Muscle of arm (tissue), 12 donors: Measurements from ENCODE around the gene UBR4. TPM values are rescaled to one million over a fixed set of nuclear protein-coding genes. Genes with fewer than 3 reads are reported as not detected.
"Not testable (repeated sequence)": the region's sequence is repeated elsewhere in the genome, so short reads cannot be mapped to it uniquely, and the experiment has no call there.

ENCODE experiments used
- DNase-seq: peaks from one replicate; pipeline ENCODE4 v3.0.0-alpha.2; 2013
- polyA plus RNA-seq, 12 donors: library from polyadenylated mRNA; unstranded; fragments of 120-200 nt; gene quantifications; one replicate each; pipeline ENCODE4 v1.2.1, GENCODE V29; 2013; ENCODE audit not compliant: insufficient read length in 12 of 12

UBR4 gene
- polyA plus RNA-seq, 12 donors: 63.1 to 98.9 (median 78.6) TPM; not detected in 1

DNA sequence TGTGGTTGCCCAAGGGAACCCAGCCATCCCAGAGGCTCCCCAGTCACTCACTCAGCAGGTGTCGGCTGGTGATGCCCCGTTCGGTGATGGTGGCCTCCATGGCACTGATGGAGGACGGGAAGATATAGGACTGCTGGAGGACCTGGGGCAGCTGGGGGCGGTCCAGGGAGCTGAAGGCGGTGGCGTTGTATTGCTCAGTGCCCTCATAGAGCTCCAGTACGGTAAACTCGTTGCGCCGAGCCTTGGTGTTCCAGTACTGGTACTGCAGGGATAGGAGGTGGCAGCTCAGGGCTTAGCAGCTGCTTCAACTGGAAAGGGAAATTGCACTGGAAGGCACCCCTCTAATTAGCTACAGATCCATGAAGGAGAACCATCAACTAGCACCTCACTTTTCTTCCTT is 12.5 kb upstream of the UBR4 start:
- no peak for DNase-seq

DNA sequence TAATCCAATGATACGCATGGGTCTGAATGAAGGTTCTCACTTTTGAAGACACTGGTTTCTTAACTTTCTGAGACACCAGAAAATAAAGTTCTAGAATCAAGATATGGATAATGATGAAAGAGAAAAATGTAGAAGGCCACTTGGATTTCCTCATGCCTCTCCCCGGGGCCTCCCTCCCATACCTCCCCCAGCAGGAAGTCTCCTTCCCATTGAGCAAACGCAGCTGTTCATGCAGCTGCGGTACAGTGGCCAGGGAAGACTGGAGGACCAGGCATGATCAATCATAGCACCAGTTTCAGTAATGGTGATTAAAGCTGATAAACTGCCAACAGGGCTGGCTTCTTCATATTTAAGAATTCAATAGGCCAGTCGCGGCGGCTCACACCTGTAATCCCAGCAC is 10.9 kb upstream of the UBR4 start:
- DNase-seq: no peak

DNA sequence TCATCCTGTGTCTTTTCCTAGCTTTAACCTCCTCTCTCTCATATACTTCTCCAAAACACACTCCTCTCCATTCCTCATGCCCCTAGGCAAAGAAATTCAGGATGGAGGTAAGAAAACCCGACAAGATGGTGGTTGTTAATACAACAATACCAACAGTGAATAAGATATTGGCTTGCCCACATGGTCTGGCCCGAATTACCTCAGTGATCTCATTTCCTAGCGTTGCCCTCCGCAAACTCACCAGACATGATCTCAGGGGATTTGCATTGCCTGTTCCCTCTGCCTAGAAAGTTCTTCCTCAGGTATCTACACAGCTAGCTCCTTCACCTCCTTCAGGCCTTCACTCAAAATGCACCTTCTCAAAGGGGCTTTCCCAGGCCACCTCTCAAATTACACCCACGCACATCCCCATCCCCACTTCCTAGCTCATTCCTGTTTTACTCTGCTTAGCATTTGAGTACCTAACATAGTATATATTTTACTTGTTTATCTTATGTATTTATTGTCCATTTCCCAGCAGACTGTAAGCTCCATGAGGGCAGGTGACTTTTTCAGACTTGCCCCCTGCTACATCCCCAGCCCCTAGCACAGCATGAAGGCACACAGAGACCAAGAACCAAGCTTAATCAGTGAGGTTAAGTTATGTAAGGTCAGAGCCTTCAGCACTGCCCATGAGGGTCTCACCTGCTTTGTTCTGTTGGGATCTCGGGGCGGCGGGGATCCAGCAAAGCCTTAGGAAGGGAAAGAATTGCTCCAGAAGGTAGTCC is 10.2 kb upstream of the UBR4 start:
- no peak for DNase-seq

DNA sequence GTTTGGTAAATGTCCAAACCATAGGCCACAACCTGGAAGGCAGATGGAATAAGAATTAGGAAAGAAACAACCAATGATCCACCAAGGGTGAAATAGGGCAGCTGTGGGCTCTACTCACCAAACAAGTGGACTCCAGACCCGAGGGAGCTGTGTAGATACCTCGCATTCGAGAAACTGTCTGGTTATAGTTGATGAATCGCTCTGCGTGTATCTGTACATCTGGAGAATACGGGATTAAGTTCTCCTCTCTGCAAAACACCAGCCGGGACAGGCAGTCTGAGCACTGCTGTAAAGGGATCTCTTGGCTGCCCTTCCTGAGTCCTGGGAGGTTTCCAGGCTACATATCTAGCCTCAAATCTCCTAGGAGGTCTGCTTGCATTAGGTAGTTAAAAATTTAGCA is 9.4 kb upstream of the UBR4 start:
- DNase-seq: no peak

DNA sequence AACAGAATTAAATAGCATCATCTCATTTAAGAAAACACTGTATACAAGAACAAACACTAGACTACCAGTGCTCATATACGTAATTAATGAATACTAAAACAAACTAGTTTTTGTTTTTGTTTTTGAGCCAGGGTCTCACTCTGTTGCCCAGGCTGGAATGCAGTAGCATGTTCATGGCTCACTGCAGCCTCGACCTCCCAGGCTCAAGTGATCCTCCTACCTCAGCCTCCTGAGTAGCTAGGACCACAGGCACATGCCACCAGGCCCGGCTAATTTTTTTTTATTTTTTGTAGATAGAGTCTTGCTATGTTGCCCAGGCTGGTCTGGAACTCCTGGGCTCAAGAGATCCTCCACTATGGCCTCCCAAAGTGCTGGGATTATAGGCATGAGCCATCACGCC is 6.5 kb upstream of the UBR4 start:
- not testable (repeated sequence) for DNase-seq

DNA sequence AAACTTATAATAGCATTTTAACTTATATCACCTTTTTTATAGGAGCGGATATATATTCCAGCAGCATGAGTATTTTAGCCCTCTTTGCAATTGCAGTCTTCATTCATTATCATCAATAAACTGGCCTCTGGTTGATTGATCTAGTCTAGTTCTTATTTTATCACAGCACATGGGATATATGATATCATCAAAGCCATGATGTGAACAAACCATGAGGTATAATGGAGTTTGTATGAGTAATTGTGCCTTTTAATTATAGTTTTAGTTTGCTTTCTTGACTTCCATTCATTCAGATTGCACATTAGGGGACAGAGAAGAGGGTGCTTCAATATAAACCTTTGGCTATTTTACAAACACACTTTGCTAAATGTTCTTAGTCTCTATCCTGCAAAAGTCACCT is 3.5 kb upstream of the UBR4 start:
- no peak for DNase-seq

DNA sequence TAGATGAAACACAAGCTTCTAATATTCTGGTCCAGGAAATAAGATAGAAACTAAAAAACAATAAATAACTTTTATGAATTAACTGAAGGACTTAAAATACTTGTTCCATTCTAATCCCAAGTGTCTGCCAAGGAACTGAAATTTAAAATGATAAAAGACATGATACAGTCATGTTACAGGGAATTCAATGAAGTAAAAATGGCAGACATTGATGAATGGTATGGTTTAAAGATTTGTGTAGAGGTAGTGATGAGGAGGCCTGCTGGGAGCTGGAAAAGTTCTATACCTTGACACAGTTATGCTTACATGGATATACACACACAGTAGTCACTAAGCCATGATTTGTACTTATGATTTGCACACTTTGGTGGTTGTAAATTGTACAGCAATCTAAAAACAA is 2.1 kb upstream of the UBR4 start:
- DNase-seq: no peak

DNA sequence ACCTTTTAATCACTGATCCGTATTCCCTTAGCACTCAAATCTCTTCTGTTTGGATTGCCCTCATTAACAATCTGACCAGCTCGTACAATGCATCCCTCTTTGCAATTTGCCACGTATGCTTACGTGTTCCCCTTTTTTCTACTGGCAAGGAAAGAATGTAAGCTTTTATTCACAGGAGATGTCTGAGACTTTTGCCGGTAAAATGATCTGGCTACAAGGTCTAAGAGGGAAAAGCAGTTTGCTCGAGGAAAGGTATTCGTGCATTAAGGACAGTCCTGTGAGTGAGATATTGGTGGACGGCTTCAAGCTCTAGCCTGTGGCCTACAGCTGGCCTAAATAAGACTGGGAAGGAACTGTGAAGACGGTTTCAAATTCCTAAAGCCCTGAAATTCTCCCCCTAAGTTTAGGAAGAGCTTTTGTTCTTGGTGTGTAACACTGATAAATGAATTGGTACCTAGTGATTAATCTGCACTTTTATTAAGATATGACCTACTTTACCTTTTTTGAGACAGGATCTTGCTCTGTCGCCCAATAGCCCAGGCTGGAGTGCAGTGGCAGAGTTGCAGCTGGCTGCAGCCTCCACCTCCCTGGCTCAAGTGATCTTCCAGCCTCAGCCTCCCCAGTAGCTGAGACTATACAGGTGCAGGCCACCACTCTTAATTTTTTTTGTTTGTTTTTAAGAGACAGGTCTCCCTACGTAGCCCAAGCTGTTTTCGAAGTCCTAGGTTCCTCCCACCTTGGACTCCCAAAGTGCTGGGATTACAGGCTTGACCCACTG is 895 bp upstream of the UBR4 start:
- DNase-seq: peak; percentile 25

DNA sequence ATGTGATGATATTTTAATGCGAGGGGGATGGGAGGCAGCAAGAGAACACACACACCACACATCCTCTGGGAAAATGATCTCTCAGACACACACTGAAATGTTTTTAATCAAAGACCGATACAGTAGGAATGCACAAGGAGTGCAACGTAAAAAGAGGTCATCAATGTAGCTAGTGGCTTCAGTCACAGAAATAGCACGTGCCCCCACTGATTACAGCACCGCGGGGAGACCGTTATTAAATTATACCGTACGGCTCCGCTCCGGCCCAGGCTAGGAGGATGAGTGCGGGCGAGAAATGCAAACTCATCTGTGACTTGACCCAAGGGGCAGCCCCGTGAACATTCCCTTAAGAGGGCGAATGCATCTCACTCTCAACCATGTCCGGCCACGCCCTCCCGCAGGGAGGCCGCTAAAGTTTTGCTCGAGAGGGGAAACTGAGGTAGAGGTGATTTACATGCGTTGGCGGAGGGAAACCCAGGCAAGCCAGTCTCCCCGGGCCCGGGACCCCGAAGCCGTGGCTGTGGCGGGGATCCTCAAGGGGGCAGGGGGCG is 552 bp downstream of the UBR4 start:
- DNase-seq: peak; percentile 30

DNA sequence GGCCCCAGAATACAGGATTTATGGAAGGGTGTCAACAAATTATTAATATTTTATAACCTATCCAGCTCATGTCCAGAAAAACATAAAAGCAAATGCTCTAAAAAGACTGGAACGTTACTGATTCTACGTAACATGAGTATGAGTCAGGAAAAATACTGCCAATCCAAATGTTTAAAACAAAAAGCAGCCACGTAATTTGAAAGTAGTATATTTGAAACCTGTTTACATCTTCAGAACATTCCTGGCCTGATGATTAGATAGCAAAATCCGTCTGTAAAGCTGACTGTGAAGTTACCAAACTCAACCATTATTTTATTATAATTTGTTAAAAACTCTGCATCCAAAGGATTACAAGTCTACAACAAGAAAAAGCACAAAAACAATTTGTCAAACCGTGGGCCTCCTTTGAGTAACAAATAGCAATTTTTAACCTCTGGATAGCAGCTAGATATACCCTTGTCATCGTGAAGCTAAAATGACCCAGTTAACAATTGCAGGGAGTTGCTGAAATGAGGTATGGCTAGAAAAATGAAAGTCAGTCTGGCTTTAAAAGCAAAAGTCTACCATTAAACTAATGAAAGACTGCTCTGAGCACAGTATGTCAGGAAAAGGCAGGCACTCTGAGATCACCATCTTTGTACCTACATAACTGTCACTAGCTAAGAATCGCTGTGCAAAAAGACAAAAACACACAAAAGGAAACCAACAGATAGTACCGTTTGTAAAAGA is 1.2 kb downstream of the UBR4 start:
- peak; percentile 1 for DNase-seq

DNA sequence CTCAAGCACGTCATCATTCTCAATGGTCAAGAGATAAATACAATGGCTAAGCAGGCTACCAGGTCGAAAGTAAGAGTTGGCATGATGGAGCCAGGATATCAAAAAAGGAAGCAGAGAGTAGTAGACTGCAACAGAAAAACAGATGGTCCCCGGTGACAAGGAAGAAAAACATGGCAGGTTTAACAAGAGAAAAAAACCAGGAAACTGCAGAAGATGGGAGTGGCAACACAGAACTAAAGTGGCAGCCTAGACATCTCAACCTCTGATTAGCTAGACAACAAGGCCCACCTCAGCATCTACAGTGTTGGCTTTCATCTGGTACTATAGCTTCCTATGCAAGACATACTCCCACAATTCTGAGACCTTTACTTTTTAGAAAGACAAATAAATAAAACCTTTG is 3.1 kb downstream of the UBR4 start:
- DNase-seq: no peak

DNA sequence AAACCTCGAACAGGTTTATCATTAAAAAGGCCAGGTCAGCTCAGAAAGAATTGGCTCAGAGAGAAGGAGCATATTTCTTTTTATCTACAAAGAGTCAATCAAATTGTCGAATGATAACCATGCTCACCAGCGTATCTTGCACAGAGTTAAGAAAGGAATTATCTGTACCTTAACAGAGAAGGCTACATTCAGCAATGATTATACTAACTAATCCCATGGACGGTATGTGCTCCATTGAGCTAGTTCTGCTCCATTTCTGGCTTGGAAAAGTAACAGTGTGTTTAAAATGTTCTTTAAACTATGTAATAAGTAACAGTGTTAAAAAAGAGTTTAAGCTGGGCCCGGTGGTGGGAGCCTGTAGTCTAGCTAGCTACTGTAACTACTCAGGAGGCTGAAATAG is 4.2 kb downstream of the UBR4 start:
- DNase-seq: no peak

DNA sequence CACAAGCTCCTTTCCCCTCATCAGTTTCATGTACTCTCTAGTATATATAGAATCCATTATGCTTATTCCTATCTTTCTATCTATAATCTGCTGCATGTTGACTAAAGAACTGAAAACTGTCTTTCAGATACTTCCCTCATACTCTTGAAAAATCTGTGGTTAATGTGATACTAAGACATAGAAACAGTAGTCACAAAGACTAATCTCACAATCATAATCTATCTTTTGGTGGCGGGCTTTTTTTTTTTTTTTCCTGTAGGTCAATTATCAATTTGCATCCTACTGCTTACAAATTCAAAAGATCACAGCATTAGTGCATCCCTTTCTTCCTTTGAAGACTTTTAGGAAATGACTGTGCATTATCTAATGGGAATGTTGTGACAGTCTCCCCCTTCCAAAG is 4.7 kb downstream of the UBR4 start:
- no peak for DNase-seq

DNA sequence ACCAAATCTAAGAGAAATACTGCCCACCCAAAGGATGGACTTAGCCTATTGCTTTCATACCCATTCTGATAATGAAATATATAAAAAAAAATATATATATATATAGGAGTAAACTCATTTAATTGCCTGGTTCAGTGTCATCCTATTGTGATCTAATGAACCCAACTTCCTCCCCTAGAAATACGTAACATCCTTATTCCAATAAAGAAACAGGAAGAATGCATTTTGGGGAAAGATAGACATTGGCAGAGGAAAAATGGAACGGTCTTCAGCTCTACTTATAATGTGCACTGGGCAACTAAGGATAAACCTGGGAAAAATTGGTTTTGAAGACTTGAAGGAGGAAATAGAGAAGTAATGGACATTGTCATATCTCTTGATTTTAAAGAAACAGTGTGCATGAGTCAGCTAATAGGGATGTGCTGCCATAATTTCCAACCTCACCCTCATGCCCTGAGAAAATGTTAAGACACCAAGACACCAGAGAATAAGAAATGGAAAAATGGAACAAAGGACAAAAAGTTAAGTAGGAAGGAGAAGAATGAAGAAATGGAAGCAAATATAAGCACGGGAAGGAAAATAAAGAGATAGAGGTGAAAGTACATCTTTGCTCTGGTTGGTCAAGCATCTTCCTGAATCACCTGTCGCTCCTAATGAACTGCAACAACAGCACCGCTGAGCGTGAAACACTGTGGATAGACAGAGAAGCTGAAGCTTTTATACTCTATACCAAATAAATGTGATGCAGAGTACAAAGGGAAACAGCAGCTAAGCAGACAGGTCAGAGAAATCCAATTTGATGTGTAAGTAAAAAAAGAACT is 5.4 kb downstream of the UBR4 start:
- no peak for DNase-seq

DNA sequence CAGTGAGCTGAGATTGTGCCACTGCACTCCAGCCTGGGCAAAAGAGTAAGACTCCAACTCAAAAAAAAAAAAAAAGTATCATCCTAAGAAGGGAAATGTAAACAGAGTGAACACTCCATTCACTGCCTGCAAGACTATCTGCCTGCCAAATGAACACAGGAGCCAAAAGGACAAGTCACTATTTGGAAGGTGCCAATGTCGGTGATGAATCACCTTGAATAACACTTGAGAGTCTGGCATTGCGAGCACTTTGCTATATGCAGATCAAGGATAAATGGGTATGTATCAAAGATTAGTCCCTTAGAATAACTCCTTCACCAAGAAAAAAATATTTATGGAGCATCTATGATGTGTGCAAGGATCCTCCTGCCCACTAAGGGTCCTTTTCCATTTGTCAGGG is 6.6 kb downstream of the UBR4 start:
- DNase-seq: no peak

DNA sequence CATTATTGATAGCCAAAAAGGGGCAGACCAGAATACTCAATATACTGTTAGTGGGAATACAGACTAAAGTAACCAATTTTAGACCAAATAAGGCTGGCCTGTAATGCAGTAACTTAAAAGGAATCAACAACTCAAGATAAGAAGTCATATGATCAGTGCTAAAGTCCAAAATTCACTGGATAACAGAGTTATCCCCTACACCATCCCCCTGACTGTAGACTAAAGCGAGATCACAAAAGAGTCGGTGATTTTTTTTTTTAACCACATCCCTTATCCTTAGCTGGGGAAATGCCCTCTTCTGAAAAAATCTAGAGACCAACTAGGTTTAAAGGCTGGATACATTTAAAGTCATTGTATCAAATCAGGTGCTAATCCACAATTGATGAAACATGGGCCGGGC is 7.7 kb downstream of the UBR4 start:
- no peak for DNase-seq

DNA sequence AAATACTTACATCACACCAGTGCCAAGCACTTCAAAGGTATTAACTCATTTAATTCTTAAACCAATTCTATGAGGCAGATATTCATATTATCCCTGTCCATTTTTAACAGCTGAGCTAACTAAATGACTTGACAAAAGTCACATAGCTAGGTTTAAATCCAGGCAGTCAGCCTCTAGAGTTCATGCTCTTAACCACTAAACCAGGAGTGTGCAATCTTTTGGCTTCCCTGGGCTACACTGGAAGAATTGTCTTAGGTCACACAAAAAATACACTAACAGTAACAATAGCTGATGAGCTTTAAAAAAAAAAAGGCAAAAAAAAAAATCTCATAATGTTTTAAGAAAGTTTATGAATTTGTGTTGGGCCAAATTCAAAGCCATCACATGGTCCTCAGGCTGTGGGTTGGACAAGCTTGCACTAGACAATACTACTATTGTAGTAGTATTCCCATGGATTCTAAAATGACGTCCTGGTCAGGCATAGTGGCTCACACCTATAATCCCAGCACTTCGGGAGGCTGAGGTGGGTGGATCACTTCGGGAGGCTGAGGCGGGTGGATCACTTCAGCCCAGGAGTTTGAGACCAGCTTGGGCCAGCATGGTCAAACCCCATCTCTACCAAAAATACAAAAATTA is 10.0 kb downstream of the UBR4 start:
- DNase-seq: no peak

DNA sequence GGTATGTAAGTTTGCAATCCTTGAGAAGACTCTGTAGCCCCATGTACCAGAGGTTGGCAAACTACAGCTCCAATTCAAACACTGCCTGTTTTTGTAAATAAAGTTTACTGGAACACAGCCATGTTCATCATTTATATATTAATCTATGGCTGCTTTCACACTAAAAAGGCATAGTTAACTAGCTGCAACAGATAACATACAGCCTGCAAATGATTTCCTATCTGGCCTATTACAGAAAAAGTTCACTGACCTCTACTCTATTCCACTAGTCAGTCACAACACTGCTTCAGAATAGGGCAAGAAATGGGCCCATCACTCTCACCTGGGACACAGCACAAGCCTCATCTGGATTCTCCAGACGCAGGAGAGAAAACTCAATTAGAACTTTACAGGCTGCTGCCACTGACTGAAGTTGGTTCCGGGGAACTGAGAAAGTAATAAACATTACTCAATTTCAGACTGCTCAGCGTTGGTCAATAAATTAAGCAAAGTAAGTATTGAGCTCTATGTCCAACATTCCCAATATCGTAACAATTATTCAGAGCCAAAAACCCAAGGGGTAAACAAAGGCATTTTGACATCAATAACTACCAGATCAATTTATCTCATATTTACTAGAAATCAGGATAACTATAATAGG is 10.6 kb downstream of the UBR4 start:
- no peak for DNase-seq

DNA sequence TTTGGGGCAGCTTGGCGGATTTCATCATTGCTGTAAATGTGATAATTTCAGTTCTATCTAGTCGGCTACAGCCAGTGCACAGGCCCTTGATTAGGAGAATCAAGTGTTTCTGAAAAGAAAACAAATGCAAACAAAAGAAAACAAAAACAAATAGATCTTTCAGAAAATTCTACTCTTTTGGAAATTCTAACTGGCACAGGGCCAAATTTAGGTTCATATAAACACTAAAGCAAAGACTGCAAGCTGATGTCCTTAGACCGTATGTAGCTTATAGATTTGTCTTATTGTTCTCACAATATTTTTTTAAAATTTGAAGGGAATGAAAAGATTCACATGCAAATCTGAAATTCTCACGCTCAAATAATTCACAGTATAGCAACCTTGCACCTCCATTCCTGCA is 11.2 kb downstream of the UBR4 start:
- no peak for DNase-seq

DNA sequence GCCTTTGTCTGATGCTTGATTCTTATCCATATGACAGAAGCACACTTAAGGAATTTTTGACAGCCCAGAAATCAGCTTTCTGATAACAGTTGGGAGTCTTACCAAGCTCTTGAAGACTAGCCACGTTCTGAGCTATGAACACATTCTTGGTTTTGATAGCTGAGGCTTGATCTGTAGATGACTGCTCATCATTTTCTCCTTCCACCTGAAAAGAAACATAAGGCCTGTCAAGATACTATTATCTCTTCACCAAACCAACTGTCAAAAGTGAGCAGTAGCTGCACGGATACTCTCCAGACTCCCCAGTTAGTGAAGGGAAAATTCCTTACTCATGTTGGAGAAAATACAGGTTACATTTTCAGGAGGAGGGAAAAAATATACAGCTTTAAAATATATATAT is 12.2 kb downstream of the UBR4 start:
- DNase-seq: no peak

DNA sequence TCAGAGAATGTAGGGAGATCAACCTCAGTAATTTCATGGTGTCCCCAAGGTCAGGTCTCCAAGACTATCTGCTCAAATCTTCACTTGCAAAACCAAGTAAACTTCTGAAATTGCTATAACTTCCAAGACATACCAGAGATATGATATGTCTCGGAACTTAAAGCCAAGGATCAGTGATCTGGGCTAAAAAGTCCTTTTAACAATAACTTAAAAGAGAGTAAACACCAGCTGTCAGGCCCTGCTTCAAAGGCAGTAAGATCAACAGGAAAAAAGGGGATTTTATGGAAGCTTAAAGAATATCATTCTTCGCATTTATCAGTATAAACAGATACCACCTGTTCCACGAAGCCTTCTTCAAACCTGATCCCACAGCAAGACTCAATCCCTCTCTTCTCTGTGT is 13.7 kb downstream of the UBR4 start:
- no peak for DNase-seq
